GM19023 (cell line): ENCODE results near the gene PKP3.
"Not testable (repeated sequence)": the region's sequence is repeated elsewhere in the genome, so short reads cannot be mapped to it uniquely, and the experiment has no call there.

Experiments
- ATAC-seq: cut with Tn5 transposase; IDR thresholded peaks from one replicate; pipeline ENCODE4 v1.9.1; 2021; ENCODE audit warnings: mild to moderate bottlenecking, moderate library complexity; ENCODE audit not compliant: unreplicated experiment

PKP3 gene

DNA sequence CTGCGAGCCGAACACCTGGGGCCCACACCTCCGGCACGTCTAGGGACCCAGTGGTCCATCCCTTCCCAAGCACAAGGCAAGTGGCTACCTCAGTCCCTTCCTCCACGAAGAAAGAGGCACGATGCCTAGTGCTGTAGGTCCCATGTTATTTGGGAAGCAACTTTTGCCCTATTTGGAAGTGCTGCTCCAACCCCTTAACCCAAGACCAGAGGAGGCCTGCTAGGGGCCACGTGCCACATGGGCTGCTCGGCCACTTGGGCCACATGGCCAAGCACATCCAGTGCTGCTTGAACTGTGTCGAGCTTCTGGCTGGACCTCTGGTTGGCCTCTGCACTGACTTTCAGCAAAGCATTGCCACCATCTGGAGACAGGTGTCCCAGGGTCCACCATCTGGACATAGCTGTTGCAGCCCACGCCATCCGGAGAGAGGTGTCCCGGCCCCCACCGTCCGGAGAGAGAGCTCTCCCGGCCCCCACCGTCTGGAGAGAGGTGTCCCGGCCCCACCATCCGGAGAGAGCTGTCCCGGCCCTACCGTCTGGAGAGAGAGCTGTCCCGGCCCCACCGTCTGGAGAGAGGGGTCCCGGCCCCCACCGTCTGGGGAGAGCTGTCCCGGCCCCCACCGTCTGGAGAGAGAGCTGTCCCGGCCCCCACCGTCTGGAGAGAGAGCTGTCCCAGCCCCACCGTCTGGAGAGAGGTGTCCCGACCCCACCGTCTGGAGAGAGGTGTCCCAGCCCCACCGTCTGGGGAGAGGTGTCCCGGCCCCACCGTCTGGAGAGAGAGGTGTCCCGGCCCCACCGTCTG, 31.2 kb upstream of the PKP3 start:
- ATAC-seq: no peak

DNA sequence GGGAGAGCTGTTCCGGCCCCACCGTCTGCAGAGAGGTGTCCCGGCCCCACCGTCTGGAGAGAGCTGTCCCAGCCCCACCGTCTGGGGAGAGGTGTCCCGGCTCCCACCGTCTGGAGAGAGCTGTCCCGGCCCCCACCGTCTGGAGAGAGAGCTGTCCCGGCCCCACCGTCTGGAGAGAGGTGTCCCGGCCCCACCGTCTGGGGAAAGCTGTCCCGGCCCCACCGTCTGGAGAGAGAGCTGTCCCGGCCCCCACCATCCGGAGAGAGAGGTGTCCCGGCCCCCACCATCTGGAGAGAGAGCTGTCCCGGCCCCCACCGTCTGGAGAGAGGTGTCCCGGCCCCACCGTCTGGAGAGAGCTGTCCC, 30.6 kb upstream of the PKP3 start:
- ATAC-seq: not testable (repeated sequence)

DNA sequence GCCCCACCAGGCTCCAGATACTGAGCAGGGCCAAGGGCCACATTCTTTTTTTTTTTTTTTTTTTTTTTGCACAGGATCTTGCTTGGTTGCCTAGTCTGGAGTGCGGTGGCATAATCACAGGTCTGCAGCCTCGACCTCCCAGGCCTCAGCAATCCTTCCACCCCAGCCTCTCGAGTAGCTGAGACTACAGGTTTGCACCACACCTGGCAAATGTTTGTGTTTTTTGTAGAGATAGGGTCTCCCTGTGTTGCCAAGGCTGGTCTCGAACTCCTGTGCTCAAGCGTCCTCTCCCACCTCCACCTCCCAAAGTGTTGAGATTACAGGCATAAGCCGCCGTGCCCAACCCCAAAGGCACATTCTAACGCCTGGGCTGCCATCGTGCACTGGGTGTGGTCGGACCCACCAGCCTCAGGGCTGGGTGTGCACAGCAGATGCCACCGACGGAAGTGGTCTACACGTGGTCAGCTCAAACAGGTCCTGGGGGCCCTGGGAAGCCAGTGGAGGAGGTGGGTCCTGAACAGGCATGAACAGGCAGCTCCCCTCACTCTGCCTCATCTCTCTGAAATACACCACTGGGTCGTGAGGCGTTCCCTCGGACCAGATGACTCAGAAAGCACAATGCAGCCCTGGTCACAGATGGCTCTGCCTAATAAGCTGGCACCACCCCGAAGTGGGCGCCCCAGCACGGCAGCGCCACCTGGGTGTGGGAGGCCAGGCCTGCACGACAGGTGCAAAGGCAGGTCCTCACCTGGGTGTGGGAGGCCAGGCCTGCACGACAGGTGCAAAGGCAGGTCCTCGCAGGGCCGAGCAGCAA, 29.9 kb upstream of the PKP3 start:
- ATAC-seq: no peak

DNA sequence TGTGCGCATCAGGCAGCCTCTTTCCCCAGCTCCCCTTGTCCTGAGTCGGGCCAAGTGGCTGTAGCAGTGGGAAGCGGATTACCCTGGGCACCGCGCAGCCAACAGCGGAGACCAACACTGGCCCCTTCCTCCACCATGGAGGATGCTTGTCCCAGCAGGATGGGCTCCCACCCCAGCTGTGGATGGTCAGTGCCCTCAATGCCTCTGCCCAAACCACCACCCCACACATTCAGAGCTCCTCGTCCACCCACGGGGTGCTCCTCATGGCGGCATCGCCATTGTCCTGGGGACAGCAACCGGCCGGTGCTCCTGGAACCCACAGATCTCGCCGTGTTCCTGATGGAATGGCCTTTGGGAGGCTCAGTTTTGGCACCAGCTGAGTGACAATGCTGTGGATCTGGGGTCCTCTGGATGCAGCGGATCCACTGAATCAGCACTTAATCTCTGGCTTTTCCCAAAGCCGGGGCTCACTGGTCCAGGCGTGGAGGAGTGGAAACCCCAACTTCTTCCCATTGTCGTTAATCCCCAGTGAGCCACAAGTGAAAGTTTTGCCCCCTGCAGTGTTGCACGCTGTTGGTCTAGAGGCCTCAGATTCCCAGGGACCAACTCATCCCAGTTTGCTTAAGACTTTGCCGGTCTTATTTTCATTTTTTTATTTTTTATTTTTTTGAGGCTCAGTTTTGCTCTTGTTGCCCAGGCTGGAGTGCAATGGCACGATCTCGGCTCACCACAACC, 28.9 kb upstream of the PKP3 start:
- ATAC-seq: no peak

DNA sequence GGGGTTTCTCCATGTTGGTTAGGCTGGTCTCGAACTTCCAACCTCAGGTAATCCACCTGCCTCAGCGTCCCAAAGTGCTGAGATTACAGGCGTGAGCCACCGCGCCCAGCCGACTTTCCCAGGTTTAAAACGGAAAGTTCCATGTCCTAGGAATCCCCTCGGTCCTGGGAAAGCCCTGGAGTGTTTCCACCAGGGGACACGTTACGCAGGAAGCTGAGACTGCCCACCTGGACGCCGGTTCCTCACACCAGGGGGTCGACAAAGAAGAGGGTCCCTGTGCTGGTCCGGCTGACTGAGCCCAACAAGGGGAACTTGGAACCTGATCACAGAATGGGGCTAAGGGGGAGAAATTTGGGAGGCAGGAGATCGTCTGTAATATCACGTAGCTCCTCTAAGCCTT, 28.2 kb upstream of the PKP3 start:
- ATAC-seq: no peak

DNA sequence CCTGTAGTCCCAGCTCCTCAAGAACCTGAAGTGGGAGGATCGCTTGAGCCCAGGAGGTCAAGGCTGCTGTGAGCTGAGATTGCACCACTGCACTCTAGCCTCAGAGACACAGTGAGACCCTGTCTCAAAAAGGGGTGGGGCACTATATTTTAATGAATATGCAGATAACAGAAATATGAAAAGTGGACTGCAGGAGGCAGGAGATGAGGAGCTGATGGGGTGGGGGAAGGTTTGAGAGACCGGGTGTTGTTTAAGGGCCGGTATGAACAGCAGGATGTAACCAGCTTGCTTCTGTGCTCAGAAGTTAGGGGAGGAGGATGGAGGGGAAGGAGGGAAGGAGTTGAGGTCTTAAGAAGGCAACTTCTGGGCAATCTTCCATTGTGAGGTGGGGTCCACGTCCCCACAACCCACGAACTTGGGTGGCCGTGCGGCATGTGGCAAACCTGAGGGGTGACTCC, 26.0 kb upstream of the PKP3 start:
- ATAC-seq: no peak

DNA sequence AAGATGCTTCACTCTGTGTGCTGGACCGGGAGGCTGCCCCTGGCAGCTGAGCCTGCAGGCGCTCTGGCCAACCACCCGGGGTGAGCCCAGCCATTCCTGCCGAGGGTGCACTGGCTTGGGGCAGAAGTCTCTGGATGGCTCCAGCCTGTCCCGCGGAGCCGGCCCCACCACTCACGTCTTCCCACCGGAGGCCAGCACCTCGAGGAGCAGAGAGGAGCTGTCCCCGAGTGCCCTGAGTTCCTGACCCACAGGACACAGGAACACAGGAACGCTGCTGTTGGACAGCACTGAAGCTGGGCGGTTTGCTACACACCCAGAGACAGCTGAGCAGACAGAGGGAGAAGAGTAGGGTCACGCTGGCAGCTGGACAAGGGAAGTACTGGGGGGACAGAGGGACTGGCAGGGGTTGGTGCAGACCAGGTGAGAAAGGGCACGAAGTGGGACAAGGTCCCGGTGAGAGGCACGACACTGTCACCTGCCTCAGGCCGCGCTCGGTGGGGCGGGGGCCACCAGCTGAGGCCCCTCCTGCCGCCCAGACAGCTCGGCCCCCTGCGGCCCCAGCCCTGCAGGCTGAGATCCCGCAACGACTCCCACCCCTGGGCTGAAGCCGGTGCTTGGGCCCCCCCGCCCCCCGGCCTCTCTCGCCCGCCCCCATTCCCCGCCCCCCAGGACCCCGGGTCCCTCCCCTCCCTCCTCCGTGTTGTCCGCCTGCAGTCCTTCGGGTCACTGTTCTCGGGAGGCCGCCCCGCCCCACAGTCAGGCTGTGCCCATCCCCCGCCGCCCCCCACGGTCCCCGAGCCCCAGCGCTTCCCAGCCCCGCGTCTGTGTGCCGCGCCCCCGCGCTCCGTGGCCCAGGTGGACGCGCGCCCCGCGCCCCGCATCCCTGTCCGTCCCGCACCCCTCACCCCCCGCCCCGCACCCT, 25.3 kb upstream of the PKP3 start:
- ATAC-seq: no peak

DNA sequence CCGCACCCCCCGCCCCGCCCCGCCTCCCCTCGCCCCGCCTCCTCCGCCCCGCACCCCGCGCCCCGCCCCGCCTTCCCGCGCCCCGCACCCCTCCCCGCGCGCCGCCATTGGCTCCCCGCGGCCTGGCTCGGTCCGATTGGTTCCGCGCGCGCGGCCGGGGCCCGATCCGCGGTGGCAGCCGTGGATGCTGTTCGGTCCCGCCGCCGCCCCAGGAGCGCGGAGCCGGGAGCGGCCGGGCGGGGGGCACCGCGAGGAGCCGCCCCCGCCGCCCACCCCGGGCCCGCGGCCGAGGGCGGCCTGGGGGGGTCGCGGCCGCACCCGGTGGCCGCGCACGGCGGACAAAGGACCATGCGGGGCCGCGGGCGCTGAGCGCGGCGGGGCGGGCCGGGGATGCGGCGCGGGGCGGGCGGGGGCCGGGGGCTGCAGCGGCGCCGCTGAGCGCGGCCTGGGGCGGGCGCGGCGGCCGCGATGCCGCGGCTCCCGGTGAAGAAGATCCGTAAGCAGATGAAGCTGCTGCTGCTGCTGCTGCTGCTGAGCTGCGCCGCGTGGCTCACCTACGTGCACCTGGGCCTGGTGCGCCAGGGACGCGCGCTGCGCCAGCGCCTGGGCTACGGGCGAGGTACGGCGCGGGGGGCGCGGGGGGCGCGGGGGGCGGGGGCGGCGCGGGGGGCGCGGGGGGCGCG, 24.5 kb upstream of the PKP3 start, which contains the start of gene B4GALNT4:
TSS of gene B4GALNT4 (plus strand) at position 164 of the 683 bp plus-strand sequence. CDS start at position 469, 305 bp downstream.
- ATAC-seq: no peak

DNA sequence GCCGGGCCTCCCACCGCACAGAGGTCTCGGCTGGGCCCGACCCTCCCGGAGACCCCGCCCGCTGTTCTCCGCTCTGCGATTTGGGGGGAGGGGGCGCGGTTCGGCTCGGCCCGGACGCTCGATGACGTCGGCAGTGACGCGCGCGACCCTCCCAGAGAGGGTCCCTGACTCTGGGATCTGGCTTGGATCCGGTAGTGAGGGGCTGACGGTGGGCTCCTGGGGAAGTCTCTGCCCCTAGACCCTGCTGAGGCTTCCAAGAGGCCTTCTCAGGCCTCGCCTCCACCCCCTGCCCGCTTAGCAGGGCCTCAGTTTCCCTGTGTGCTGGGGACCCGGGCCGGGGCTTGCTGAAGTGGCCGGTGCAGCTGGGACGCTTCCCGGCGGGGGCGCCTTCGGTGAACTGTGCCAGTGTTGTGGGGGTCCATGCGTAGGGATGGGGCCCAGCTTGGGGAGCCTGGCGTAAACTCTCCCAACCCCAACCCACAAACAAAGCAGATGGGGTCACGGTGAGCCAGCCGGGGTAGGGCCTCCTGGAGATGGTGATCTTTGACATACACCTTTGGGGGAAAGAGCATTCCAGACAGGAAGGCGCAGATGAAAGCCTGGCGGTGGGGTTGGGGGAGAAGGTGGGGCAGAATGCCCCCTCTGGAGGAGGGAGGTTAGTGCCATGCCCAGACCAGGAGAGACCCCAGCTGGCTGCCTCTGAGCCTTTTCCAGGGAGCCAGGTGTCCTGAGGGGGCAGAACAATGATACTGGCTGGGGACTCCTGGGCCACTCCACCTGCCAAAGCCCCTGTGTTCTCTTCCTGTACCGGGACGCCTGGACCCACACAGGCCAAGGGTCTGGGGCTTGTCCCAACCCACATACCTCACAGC, 23.7 kb upstream of the PKP3 start:
- ATAC-seq: no peak

DNA sequence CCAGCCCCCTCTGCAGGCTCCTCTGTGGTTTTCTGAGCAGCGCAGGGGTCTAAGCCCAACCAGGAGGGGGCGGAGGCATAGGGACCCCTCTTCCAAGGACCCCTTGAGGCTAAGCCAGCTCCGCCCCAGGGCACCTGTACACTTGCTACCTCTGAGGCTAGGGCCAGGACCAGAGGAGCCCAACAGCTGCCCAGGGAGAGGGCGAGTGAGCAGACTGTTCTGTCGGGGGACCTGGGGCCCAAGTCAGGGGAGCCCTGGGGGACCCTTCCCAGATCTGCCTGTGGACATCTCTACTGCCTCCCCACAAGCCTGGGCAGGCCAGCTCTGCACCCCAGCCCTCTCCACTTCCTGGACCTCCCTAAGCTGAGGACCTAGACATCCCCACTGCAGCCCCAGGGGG, 23.0 kb upstream of the PKP3 start:
- ATAC-seq: no peak

DNA sequence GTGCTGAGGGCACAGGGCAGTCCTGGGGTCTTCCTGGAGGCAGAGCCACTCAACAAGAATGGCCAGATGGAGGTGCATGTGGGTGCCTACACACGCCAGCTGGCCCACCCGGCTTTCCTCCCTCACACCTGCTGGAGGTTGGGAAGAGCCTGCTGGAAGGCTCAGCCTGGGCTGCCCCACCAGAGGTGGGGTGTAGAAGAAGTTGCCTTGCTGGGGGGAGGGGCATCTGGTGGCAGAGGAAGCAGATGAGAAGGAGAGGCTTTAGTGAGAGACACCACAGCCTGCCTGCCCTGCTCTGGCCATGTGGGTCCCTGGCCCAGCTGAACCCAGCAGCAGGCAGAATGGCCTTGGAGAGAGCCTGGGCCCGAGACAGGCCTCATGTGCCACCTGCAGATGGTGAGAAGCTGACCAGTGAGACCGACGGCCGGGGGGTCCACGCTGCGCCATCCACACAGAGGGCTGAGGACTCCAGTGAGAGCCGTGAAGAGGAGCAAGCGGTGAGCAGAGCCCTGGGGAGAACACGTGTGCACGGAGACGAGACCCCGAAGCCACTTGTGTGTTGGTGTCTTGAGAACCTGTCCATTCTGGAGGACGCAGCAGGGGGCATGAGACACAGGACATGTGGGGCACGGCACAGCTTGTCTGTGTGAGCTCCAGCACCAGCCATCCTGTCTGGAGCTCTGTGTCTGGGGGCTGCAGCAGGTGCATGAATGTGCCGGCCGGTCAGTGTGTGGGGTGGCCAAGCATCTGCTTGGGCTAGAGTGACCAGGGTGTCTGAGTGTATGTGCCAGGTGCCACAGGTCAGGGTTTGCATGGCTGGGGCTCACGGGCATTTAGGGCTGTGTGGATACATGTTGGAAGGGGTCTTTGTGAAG, 22.1 kb upstream of the PKP3 start:
- ATAC-seq: no peak

DNA sequence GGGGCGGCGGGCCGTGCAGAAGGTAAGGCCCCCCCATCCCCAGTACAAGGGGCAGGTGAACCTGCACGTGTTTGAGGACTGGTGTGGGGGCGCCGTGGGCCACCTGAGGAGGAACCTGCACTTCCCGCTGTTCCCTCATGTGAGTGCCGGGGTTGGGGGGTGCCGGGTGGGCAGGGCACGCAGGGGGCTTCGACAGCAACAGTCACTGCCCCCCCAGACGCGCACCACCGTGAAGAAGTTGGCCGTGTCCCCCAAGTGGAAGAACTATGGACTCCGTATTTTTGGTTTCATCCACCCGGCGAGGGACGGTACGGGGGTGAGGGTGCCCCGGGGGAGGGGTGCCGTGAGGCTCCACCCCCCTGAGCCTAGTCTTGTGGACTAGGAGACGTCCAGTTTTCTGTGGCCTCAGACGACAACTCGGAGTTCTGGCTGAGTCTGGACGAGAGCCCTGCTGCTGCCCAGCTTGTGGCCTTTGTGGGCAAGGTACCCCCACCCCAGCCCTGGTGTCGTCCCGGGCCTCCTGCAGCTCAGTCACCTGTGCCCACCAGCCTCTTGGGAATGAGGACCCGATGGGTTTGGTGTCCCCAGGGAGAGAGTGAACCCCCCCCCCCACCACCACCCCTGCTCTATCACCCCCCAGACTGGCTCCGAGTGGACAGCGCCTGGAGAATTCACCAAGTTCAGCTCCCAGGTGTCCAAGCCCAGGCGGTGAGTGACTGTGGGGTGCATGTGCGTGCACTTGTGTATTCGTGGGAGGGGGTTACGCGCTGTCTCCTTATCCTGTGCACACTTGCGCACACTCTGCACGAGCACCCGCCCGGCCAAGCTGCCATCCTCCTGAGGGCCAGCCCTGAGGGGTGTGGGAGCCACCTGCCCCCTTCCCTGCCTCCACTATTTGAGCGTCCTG, 20.9 kb upstream of the PKP3 start:
- ATAC-seq: no peak

DNA sequence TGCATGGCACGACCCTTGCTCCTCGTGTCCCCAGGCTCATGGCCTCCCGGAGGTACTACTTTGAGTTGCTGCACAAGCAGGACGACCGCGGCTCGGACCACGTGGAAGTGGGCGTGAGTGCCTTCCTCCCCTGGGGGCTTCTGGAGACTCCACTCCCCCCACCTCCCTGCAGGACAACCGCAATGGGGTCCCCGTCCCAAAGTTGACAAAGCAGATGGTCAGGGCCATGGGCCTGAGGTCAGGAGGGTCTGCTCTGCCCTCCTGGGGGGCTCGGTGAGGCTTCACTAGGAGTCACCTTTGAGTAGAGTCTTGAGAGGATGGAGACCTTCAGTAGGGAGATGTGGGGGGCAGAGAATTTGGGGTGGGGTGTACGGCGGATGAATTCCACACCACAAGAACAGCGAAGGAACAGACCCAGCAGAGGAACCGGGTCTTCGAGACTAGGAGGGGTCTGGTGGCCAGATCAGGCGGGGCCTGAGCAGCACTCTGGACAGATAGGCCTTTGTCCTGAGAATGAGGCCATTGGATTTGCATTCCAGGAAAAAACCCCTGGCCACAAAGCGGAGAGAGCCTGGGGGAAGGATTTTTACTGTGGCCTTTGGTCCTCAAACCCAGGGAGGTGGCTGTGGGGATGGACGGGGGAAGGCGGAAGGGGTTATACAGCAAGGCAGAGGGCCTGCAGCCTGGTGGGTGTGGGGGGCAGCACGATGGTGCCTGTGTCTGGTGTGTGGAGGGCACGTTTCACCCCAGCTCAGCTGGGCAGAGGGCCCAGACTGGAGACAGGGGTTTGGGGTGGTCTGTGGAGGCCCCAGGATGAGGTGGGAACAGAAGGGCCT, 20.1 kb upstream of the PKP3 start:
- ATAC-seq: no peak

DNA sequence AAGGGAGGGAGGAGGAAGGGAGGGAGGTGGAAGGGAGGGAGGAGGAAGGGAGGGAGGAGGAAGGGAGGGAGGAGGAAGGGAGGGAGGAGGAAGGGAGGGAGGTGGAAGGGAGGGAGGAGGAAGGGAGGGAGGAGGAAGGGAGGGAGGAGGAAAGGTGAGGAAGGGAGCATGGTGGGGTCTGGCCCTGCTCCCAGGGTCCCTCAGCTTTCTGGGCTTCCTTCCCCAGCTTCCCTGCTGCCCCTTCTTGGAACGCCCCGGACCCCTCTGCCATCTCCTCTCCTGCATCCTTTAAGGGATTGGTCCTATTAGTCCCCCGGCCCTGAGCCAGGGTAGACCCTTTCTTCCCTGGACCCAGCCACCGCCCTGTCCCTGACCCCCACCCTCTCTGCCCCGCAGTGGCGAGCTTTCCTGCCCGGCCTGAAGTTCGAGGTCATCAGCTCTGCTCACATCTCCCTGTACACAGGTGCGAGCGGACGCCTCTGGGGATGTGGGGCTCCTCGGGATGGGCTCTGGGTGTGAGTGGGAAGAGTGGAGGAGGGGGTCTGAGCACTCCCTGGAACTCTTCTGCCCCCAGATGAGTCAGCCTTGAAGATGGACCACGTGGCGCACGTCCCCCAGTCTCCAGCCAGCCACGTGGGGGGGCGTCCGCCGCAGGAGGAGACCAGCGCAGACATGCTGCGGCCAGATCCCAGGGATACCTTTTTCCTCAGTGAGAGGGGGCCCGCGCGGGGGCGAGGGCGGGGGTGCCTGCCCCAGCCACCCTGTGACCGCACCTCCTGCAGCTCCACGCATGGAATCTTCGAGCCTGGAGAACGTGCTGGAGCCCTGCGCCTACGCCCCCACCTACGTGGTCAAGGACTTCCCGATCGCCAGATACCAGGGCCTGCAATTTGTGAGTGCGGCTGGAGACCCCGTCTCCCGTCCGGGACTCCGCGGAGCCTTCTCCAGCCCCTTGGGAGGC, 18.7 kb upstream of the PKP3 start:
- ATAC-seq: no peak
